Measurements from ENCODE around the gene PATL1. TPM values are rescaled to one million over a fixed set of nuclear protein-coding genes. Genes with fewer than 3 reads are reported as not detected.

The PATL1 gene
- total RNA-seq, 1 experiment from 2014 or later = 39.5 TPM

- peak; percentile 4 for DNase-seq (ENCODE audit: low read depth)
Observed at GRCh38 chr11:59614277-59615119, 54.3 kb downstream of the PATL1 start.

- no peak for DNase-seq (ENCODE audit: low read depth)
Observed at GRCh38 chr11:59611570-59612565, 57.0 kb downstream of the PATL1 start.

GRCh38 chr11:59610289-59610688, 58.5 kb downstream of the PATL1 start:
- DNase-seq (ENCODE audit: low read depth) = no peak

GRCh38 chr11:59607703-59608454, 61.0 kb downstream of the PATL1 start:
- DNase-seq (ENCODE audit: low read depth) = no peak

- no peak for DNase-seq (ENCODE audit: low read depth)
Observed at GRCh38 chr11:59602432-59602831, 66.4 kb downstream of the PATL1 start.

GRCh38 chr11:59601788-59602187, 67.0 kb downstream of the PATL1 start:
- DNase-seq (ENCODE audit: low read depth) = no peak

- no peak for DNase-seq (ENCODE audit: low read depth)
Observed at GRCh38 chr11:59600636-59601035, 68.2 kb downstream of the PATL1 start.

GRCh38 chr11:59600234-59600633, 68.6 kb downstream of the PATL1 start:
- DNase-seq (ENCODE audit: low read depth) = no peak

- DNase-seq (ENCODE audit: low read depth) = no peak
Observed at GRCh38 chr11:59598961-59599360, 69.9 kb downstream of the PATL1 start.

Other genes starting within 250 kb of the PATL1 start
- not detected in 2 replicates for gene OR5A2, start 242.6 kb downstream of the PATL1 start, total RNA-seq (2014; rRNA removed; shearing (Covaris generic))
- gene OR5A1, start 232.6 kb downstream of the PATL1 start, total RNA-seq (2014; rRNA removed; shearing (Covaris generic)) = not detected in 2 replicates
- not detected in 2 replicates for gene OR4D6, start 212.1 kb downstream of the PATL1 start, total RNA-seq (2014; rRNA removed; shearing (Covaris generic))
- gene OR4D10, start 195.7 kb downstream of the PATL1 start, total RNA-seq (2014; rRNA removed; shearing (Covaris generic)) = not detected in 2 replicates
- not detected in 2 replicates for gene OR4D11, start 165.5 kb downstream of the PATL1 start, total RNA-seq (2014; rRNA removed; shearing (Covaris generic))
- gene OR4D9, start 157.5 kb downstream of the PATL1 start, total RNA-seq (2014; rRNA removed; shearing (Covaris generic)) = not detected in 2 replicates
- 20.4 and 20.8 TPM in 2 replicates for gene OSBP, start 53.3 kb downstream of the PATL1 start, total RNA-seq (2014; rRNA removed; shearing (Covaris generic))
- gene OR10V1, start 44.8 kb upstream of the PATL1 start, total RNA-seq (2014; rRNA removed; shearing (Covaris generic)) = not detected in 2 replicates
- gene STX3, start 86.3 kb upstream of the PATL1 start, total RNA-seq (2014; rRNA removed; shearing (Covaris generic)) = 23.9 and 32.0 TPM in 2 replicates
- 60.8 and 76.6 TPM in 2 replicates for gene MRPL16, start 141.7 kb upstream of the PATL1 start, total RNA-seq (2014; rRNA removed; shearing (Covaris generic))
- not detected in 2 replicates for gene CBLIF, start 176.5 kb upstream of the PATL1 start, total RNA-seq (2014; rRNA removed; shearing (Covaris generic))
- gene TCN1, start 197.4 kb upstream of the PATL1 start, total RNA-seq (2014; rRNA removed; shearing (Covaris generic)) = 0.29 TPM in 1 of 2 replicates, not detected in the other
- gene OOSP3, start 209.7 kb upstream of the PATL1 start, total RNA-seq (2014; rRNA removed; shearing (Covaris generic)) = not detected in 2 replicates

Data from RPMI7951 (cell line).